Small intestine (tissue), 7 donors: ENCODE results near the gene CNIH2. TPM values are rescaled to one million over a fixed set of nuclear protein-coding genes. Genes with fewer than 3 reads are reported as not detected.
"Not testable (repeated sequence)": the region's sequence is repeated elsewhere in the genome, so short reads cannot be mapped to it uniquely, and the experiment has no call there.

Experiments used
- DNase-seq, 2 donors: peaks; one replicate each; pipeline versions ENCODE4 v3.0.0 to v3.0.0-alpha.2; 2013
- FAIRE-seq: peaks from 2 replicates; lab custom pipeline; 2012; peaks lifted over from hg19 to GRCh38; lab: Jason Lieb, UNC
- H3K27ac ChIP-seq, 3 donors: one replicate each; pipeline ENCODE4 v1.5.1; 2013; ENCODE audit warnings: low read length in 2 of 3, mild to moderate bottlenecking in 2 of 3, control low read depth in 1 of 3, inconsistent platforms in 1 of 3, low read depth in 1 of 3, moderate library complexity in 1 of 3
- H3K27me3 ChIP-seq, 3 donors: one replicate each; pipeline ENCODE4 v1.6.1; 2013; ENCODE audit warnings: low read length in 3 of 3, inconsistent platforms in 1 of 3; ENCODE audit not compliant: control insufficient read depth in 3 of 3, insufficient read depth in 3 of 3
- H3K36me3 ChIP-seq, 3 donors: one replicate each; pipeline ENCODE4 v1.6.1; 2013; ENCODE audit warnings: low read length in 3 of 3, inconsistent platforms in 1 of 3, low read depth in 1 of 3, mild to moderate bottlenecking in 1 of 3, moderate library complexity in 1 of 3; ENCODE audit not compliant: control insufficient read depth in 3 of 3, insufficient read depth in 2 of 3
- H3K4me1 ChIP-seq, 3 donors: one replicate each; pipeline ENCODE4 v1.6.1; 2013; ENCODE audit warnings: low read length in 2 of 3, inconsistent platforms in 1 of 3, low read depth in 1 of 3, mild to moderate bottlenecking in 1 of 3, moderate library complexity in 1 of 3; ENCODE audit not compliant: control insufficient read depth in 3 of 3, insufficient read depth in 2 of 3
- H3K4me3 ChIP-seq, 3 donors: one replicate each; pipeline ENCODE4 v1.5.1; 2013; ENCODE audit warnings: low read length in 3 of 3, control low read depth in 1 of 3, inconsistent platforms in 1 of 3, low read depth in 1 of 3, mild to moderate bottlenecking in 1 of 3, moderate library complexity in 1 of 3
- H3K9me3 ChIP-seq, 2 donors: one replicate each; pipeline ENCODE4 v1.6.1; 2013; ENCODE audit warnings: low read depth in 1 of 2, low read length in 1 of 2; ENCODE audit not compliant: control insufficient read depth in 2 of 2, insufficient read depth in 1 of 2
- WGBS, 3 donors: extraction: QIAGEN DNeasy Blood & Tissue Kit; methylation state at CpG; one replicate each; pipeline ENCODE4 v1.1.7; 2013; 5-methylcytosine and 5-hydroxymethylcytosine counted together
- polyA plus RNA-seq, 4 donors: library from polyadenylated mRNA; stranded (reverse) in 3 of 4; unstranded in 1 of 4; fragments of 200-250 nt in 3 of 4; fragments of 120-200 nt in 1 of 4; gene quantifications; one replicate each; pipeline versions ENCODE4 v1.2.1 to v1.2.3, GENCODE V29; 2013
- donor health status: healthy with polysubstance abuse.
- donor health status: control.
- donor health status: control.
- donor health status: Bipolar disorder and iron deficiency.
- donor health status: healthy.

CNIH2 gene
- polyA plus RNA-seq, 4 donors = 0.81 to 3.4 (median 0.99) TPM

GRCh38 chr11:66309475-66309874, 31.5 kb downstream of the CNIH2 start:
- FAIRE-seq = no peak
- DNase-seq = no peak
- Histone ChIP-seq H3K4me3 (no peak overlapping the region), H3K9me3 (no peaks in the 10 kb centered on the region), H3K27me3 (peaks cover 0 to 3% (median 0%) of the 10 kb centered on the region in 3 donors), H3K27ac (no peak overlapping the region), H3K36me3 (no peaks in the 10 kb centered on the region), H3K4me1 (peaks cover 0 to 22% (median 2%) of the 10 kb centered on the region in 3 donors)
- WGBS, 3 donors = 60 to 71% (median 61%) methylated on average over 3 of the region's 3 CpGs

DNA sequence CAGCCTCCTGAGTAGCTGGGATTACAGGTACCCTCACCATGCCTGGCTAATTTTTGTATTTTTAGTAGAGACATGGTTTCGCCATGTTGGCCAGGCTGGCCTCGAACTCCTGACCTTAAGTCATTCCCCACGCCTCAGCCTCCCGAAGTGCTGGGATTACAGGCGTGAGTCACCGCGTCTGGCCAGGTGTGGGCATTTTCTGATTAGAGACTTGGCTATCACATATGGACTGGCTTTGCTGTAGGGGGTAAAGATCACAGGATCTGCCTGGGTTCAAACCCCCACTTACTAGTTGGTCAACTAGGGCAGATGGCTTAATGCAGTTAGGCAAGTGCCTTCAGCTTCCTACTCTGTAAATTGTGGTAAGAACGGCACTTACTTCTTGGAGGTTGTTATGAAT, 32.3 kb downstream of the CNIH2 start:
- FAIRE-seq (no peak), DNase-seq (no peak)
- H3K36me3 ChIP-seq = peaks cover 0 to 1% (median 0%) of the 10 kb centered on the region in 3 donors
- WGBS, 3 donors = 35 to 77% (median 52%) methylated on average over 8 of the region's 8 CpGs
- H3K9me3 ChIP-seq = no peaks in the 10 kb centered on the region
- H3K27ac ChIP-seq = no peak overlapping the region
- H3K27me3 ChIP-seq = peaks cover 0 to under 1% (median 0%) of the 10 kb centered on the region in 3 donors
- no peak overlapping the region for H3K4me3 ChIP-seq
- peaks cover 0 to 22% (median 2%) of the 10 kb centered on the region in 3 donors for H3K4me1 ChIP-seq

DNA sequence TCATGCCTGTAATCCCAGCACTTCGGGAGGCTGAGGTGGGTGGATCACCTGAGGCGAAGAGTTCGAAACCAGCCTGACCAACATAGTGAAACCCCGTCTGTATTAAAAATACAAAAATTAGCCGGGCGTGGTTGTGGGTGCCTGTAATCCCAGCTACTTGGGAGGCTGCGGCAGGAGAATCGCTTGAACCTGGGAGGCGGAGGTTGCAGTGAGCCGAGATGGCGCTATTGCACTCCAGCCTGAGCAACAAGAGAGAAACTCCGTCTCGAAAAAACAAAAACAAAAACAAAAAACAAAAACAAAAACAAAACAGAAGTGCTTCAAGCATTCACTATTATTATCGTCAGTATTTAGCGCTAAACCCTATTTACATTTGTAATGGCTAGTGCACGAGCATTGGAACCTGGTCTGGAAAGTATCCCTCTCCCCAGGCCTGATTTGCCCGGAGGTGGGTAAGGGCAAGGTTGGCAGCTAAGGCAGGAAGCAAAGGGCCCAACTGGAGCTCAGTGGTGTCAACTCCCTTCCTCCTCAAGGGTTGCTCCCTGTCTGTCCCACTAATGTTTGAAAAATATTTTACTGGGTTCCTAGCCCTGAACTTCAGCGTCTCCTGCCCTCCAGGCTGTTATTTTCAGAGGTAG, 32.9 kb downstream of the CNIH2 start:
- not testable (repeated sequence) for H3K27me3 ChIP-seq, DNase-seq, FAIRE-seq, H3K27ac ChIP-seq, H3K9me3 ChIP-seq, H3K36me3 ChIP-seq, H3K4me3 ChIP-seq
- peaks cover 0 to 22% (median 2%) of the 10 kb centered on the region in 3 donors for H3K4me1 ChIP-seq
- 87 to 89% (median 88%) methylated on average over 18 of the region's 18 CpGs for WGBS, 3 donors

GRCh38 chr11:66311470-66311964, 33.5 kb downstream of the CNIH2 start:
- DNase-seq = no peak
- no peak for FAIRE-seq
- peaks cover 0 to 22% (median 2%) of the 10 kb centered on the region in 3 donors for H3K4me1 ChIP-seq
- WGBS, 3 donors = 32 to 41% (median 33%) methylated on average over 24 to 26 of the region's 26 CpGs
- peak overlapping the region; percentile 85 to 98 (median 86) for H3K27ac ChIP-seq
- no peaks in the 10 kb centered on the region for H3K27me3 ChIP-seq
- no peaks in the 10 kb centered on the region for H3K9me3 ChIP-seq
- peak overlapping the region in 2 of 3 donors; percentile 25 to 69 for H3K4me3 ChIP-seq
- H3K36me3 ChIP-seq = peaks cover 0 to 4% (median 0%) of the 10 kb centered on the region in 3 donors

DNA sequence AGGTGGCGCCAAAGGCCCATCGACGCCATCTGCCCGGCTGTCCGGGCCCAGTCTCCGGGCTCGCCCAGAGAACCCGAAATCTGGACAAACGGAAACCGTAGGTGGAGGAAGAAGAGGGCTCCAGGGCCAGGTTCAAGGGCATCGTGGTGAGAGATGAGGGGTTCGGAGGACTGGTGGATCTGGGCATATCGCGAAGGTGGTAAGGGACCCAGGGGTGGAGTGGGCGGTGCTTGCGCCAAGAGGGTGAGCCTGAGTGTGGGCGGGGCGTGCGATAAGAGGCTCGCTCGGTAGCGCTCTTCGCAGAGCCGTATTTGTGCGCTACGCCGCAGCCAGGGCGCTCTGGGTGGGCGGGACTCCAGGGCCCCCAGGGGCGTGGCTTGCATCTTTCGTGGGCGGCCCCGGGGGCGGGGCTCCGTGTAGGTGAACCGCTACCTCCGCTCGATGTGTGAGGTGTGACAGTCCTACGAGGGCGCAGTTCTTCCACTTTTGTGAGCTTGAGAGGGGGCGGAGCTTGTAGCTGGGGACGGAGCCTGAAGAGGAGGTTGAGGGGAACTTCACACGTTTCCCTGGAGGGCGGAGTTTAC, 34.1 kb downstream of the CNIH2 start:
- FAIRE-seq = no peak

DNA sequence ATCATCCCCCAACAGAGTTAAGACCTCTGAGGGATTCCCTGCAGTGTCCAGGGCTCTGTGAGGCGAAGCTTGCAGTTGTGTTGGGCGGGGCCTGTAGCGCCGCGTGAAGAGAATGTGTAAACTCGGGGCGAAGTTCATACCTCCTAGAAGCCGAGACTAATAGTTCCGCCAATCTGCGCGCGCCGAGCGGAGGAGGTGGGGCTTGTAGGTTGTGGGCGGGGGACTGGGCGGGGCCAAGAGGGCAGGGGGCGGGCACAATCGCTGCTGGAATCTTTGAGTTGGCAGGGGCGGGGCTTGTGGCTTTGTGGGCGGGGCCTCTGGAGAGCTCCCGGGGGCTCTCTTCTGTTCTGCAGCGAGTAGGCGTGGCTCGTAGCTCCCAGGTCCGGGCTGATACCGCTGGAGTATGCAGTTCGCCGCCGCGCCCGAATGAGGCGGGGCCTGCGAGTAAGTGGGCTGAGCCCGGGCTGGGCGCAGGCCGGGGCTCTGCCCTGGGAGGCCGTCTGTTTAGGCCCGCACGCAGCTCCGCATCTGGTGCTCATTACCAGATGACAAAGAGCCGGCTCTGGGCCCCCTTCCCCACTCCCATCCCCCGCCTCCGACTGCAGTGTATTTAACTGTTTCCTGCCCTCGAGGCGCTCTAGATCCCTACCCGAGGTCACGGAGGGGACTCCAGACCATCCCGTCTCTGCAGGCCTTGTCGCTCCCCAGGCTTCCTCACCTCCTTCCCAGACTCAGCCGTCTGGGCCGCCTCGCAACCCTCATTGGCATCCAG, 34.8 kb downstream of the CNIH2 start:
- DNase-seq (peak; percentile 99), FAIRE-seq (no peak)
- WGBS, 3 donors = 1 to 3% (median 2%) methylated on average over 47 to 52 of the region's 52 CpGs
- H3K4me3 ChIP-seq = peak overlapping the region; percentile 35 to 69 (median 37)
- no peaks in the 10 kb centered on the region for H3K27me3 ChIP-seq
- peaks cover 0 to 4% (median 0%) of the 10 kb centered on the region in 3 donors for H3K36me3 ChIP-seq
- peaks cover 2 to 28% (median 3%) of the 10 kb centered on the region in 3 donors for H3K4me1 ChIP-seq
- no peaks in the 10 kb centered on the region for H3K9me3 ChIP-seq
- peak overlapping the region; percentile 85 to 98 (median 91) for H3K27ac ChIP-seq

More for the DNA sequence above, 34.1 kb downstream of the CNIH2 start:
- H3K27me3 ChIP-seq = no peaks in the 10 kb centered on the region
- H3K9me3 ChIP-seq = no peaks in the 10 kb centered on the region
- whole genome bisulfite sequencing, 3 donors = 0% methylated on average over 41 to 44 of the region's 44 CpGs
- peaks cover 0 to 22% (median 2%) of the 10 kb centered on the region in 3 donors for H3K4me1 ChIP-seq
- peak overlapping the region; percentile 85 to 98 (median 86) for H3K27ac ChIP-seq
- peak overlapping the region in 2 of 3 donors; percentile 25 to 69 for H3K4me3 ChIP-seq
- peaks cover 0 to 4% (median 0%) of the 10 kb centered on the region in 3 donors for H3K36me3 ChIP-seq
- peak; percentile 91 to 97 for DNase-seq

DNA sequence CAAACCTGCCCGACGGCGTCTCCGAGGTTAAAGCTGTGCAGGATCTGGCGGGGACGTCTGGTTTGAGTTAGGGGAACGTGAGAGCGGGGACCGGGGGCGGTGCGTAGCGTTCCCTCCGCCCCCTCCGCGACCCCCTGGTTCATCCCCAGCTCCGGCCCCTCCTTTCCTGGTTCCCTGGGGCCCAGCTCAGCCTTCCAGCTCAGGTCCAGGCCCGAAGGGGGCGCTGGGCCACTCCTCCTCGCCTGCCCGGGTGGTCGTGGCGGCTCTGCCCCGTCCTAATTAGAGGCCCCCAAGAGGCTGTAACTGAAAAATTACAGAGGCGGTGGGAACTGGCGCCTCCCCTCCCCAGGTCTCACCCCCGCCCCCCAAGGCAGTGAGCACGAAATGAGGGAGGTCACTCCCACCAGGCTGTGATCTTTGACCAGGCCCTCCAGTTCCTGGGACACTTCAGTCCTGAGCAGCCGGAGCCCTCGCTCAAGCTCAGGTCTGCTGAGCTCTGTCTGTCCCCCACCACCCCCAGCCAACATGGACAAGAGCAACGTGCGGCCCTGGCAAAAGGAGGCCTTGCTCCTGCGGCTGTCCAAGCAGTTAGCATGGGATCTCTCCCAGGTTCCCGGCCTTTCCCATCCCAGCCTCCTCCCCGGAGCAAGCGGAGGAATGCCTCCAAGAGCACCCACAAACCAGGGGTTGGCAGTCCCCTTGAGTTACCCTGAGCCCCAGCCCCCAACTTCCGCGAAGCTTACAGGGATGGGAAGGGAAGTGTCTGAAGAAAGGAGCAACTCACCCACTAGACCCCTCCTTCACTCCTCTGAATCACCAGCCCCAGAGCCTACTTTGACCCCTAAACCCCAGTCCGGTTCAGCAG, 35.6 kb downstream of the CNIH2 start:
- no peaks in the 10 kb centered on the region for H3K27me3 ChIP-seq
- FAIRE-seq (no peak), DNase-seq (peak in 1 of 2 donors; percentile 61)
- peak overlapping the region; percentile 35 to 50 (median 37) for H3K4me3 ChIP-seq
- WGBS, 3 donors = 38 to 53% (median 53%) methylated on average over 36 to 38 of the region's 38 CpGs
- no peaks in the 10 kb centered on the region for H3K9me3 ChIP-seq
- peaks cover 2 to 36% (median 3%) of the 10 kb centered on the region in 3 donors for H3K4me1 ChIP-seq
- H3K27ac ChIP-seq = peak overlapping the region; percentile 68 to 98 (median 91)
- peaks cover 0 to 4% (median 0%) of the 10 kb centered on the region in 3 donors for H3K36me3 ChIP-seq
